Uterus (tissue), 2 donors: ENCODE data around the gene CCNE1.

Source experiments
- CTCF ChIP-seq, 4 experiments: fragments of 200-600 bp in 2 of 4; fragments of 450-650 bp in 2 of 4; sonication (generic) in 2 of 4; IDR thresholded peaks; one replicate each; pipeline ENCODE4 v1.5.1; 2016 to 2019; ENCODE audit warnings: antibody characterized with exemption in 4 of 4, mild to moderate bottlenecking in 2 of 4, moderate library complexity in 1 of 4
- POLR2A ChIP-seq, 2 donors: fragments of 450-650 bp; IDR thresholded peaks; one replicate each; pipeline ENCODE4 v1.6.1; 2016; ENCODE audit warnings: antibody characterized with exemption in 2 of 2, mild to moderate bottlenecking in 1 of 2, moderate library complexity in 1 of 2

GRCh38 chr19:29784598-29785223 lies 27.1 kb upstream of the CCNE1 start:
- TF ChIP-seq POLR2A (IDR thresholded peaks at IDR 0.05) (no peak), CTCF (IDR thresholded peaks at IDR 0.05) (no peak)
